G401 (cell line): ENCODE measurements around the gene SFTPB. TPM values are rescaled to one million over a fixed set of nuclear protein-coding genes. Genes with fewer than 3 reads are reported as not detected.
"Not testable (repeated sequence)": the region's sequence is repeated elsewhere in the genome, so short reads cannot be mapped to it uniquely, and the experiment has no call there.

Experiments used
- DNase-seq: peaks from one replicate; pipeline ENCODE4 v3.0.0-alpha.2; 2015; ENCODE audit warnings: low spot score
- in situ Hi-C: cut with HindIII; loops from 2 replicates; pipeline ENCODE4 v1.10.0; 2016; ENCODE audit warnings: low sequenced_read_pairs, mixed read lengths
- total RNA-seq: library from RNA; depleted of rRNA; stranded (reverse); fragments of >200 nt; shearing (Covaris generic); gene quantifications from 2 replicates; pipeline ENCODE4 v1.2.3, GENCODE V29; 2014

SFTPB gene
- total RNA-seq, 1 experiment from 2014 or later, result not detected

- no peak for DNase-seq
- in situ Hi-C loops, result no loop called here
These were observed 4.1 kb downstream of the SFTPB start for GRCh38 chr2:85663594-85664565.

GRCh38 chr2:85662899-85663593 lies 5.0 kb downstream of the SFTPB start:
- DNase-seq, result no peak

GRCh38 chr2:85661139-85661858 lies 6.7 kb downstream of the SFTPB start:
- in situ Hi-C loops, result no loop called here
- no peak for DNase-seq

More at GRCh38 chr2:85662899-85663593, 5.0 kb downstream of the SFTPB start:
- in situ Hi-C loops, result no loop called here

- no peak for DNase-seq
- in situ Hi-C loops, result no loop called here
These were observed 7.3 kb downstream of the SFTPB start for GRCh38 chr2:85660725-85661124.

GRCh38 chr2:85660301-85660700 lies 7.7 kb downstream of the SFTPB start:
- in situ Hi-C loops, DNase-seq: not testable (repeated sequence)

DNA sequence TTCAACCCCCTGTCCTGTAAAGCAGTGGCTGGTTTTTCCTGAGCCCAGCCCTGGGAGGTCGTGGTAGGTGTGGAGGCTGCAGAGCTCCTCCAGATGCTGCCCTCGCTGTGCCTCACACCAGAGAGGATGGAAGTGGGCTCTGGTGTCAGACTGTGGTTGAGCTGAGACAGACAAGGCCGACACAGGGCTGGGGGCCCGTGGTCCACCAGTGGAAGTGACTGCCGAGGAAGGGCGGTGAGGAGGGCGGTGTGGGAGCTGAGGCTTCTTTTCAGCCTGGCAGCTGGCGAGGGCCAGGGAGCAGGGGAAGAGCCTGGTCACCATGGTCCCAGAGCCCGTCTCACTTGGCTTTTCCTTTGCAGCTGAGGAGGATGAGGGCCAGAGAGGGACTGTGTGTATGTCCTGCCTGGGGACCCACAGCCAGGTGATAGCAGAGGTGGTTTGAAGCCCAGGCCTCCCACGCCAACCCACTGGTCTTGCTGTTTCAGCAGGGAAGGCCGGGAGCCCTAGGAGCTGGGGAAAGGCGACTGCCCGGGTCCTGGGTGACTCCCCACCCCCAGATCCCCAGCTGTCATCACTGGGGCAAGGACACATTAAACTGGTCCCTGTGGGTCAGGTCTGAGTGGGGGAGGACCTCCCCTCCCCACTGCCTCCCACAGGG lies 8.5 kb downstream of the SFTPB start:
- in situ Hi-C loops, result loop anchor here (5.0 kb wide), 1 partner anchor 48 kb away; no protein-coding TSS in a partner anchor
- DNase-seq, result no peak

DNA sequence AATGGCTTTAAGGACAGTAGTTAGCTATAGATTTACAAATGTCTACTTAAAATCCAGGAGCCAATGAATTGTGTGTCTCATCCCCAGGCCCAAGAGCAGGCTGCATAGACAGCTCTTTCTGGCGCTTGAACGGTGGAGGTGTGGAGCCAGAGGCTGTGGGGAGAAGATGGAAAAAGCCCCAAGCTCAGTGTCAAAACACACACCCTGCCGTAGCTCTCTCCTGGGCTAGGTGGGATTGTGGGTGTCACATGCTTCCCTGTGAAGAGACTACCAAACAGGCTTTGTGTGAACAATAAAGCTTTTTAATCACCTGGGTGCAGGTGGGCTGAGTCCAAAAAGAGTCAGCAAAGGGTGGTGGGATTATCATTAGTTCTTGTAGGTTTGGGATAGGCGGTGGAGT lies 10.6 kb downstream of the SFTPB start:
- in situ Hi-C loops, result loop anchor here (5.0 kb wide), 1 partner anchor 50 kb away; no protein-coding TSS in a partner anchor

DNA sequence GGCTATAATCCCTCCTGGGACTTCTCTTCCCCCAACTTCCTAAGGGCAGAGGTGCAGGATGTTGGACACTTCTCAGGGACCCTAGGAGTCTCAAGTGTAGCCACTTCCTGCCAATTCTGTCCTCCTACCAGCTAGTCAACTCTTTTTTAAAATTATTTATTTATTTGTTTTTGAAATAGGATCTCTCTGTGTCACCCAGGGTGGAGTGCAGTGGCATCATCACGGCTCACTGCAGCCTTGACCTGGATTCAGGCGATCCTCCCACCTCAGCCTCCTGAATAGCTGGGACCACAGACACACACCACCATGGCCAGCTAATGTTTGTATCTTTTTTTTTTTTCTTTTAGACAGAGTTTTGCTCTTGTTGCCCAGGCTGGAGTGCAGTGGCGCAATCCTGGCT lies 11.5 kb downstream of the SFTPB start:
- DNase-seq, result no peak
- in situ Hi-C loops, result loop anchor here (5.0 kb wide), 1 partner anchor 51 kb away; no protein-coding TSS in a partner anchor

More for the DNA sequence above, 10.6 kb downstream of the SFTPB start:
- DNase-seq, result not testable (repeated sequence)

DNA sequence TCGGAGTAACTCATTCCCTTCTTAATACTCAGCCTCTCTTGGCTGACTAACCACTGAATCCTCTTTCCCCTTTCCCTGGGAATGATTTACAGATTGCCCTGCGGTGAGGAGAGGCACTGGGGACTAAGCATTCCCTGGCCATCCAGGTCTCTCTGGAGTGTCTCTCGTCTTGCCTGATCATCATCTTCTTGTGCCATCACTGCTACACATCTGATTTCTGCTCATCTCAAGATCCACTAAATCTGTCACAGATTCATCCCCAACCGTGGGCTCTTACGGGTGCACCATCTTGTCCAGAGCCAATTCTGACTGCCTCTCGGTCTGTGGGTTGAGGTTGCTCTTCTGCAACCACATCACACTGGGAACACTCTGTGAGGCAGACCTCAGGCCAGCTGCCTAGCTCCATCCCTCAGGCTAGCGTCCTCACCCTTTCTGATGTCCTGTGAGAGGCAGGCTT lies 12.0 kb downstream of the SFTPB start:
- no peak for DNase-seq
- in situ Hi-C loops, result loop anchor here (5.0 kb wide), 1 partner anchor 51 kb away; no protein-coding TSS in a partner anchor

- no peak for DNase-seq
- in situ Hi-C loops, result no loop called here
These were observed 14.0 kb downstream of the SFTPB start for GRCh38 chr2:85653996-85654395.

DNA sequence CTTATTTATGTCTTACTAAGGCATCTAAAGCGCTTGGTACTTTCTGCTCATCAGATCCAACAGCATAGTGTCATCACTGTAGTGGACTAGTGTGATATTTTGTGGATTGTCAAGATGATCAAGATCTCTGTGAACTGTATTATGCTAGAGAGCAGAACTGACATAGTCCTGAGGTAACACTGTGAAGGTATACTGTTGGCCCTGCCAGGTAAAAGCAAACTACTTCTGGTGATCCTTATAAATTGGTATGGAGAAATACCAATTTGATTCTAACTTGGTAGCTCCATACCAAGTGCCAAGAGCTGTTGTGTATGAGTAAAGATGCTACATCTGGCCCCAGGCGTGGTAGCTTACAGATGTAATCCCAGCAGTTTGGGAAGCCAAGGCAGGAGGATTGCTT lies 15.9 kb downstream of the SFTPB start:
- in situ Hi-C loops, result no loop called here

GRCh38 chr2:85651097-85651496 lies 16.9 kb downstream of the SFTPB start:
- in situ Hi-C loops, result no loop called here
- no peak for DNase-seq

More for the DNA sequence above, 15.9 kb downstream of the SFTPB start:
- no peak for DNase-seq

- no peak for DNase-seq
- in situ Hi-C loops, result no loop called here
These were observed 17.5 kb downstream of the SFTPB start for GRCh38 chr2:85650456-85650855.

- DNase-seq, result no peak
- in situ Hi-C loops, result no loop called here
These were observed 18.5 kb downstream of the SFTPB start for GRCh38 chr2:85649201-85650190.

DNA sequence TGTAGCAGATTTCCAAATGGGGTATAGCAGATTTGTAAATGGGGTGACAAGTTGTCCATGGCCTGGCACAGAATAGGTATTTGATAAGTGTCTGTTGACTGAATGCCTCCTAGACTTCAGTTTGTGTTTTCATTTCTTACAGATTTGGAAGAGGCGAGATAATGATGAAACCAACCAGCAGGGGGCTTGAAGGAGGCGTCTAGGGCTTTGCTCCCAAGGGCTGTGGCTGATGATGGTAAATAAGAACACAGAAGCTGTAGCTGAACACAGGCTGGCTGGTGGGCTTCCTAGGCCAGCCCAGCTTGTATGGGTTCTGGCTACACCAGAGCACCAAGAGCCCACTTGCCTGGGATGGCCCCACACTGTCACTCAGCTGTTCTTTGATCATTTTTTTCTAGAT lies 19.4 kb downstream of the SFTPB start:
- in situ Hi-C loops, result no loop called here
- no peak for DNase-seq

DNA sequence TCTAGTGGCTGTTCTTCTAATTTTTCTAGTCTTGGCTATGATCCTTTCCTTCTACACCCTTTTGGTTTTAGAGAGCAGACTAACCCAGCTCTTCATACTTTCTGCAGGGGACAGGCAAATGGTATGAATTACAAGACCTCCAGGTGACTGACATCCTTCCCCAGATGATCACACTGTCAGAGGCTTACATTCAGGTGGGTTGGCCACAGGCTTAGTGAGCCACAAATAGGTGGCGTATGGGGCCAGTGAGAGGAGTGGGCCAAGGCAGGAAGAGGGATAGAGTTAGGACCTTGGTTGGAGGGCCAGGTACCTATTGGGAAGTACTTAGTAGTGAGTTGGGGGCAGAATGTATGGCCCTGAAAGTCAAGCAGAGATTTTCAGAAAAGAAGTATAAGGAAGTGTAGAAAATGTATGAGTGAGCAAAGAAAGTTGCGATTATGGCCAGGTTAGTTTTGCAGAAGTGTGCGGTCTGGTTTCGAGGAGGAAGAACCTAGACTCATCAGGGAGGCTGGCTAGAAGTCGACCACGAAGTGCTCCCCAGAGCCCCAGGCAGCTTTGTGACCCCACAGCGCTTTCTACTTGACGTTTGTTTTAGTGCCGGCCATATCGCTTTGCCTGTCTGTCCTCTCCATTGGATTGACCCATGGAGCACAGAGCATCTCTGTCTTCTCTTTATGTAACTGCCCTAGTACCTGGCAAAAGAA lies 20.0 kb downstream of the SFTPB start:
- DNase-seq, result no peak
- in situ Hi-C loops, result no loop called here

DNA sequence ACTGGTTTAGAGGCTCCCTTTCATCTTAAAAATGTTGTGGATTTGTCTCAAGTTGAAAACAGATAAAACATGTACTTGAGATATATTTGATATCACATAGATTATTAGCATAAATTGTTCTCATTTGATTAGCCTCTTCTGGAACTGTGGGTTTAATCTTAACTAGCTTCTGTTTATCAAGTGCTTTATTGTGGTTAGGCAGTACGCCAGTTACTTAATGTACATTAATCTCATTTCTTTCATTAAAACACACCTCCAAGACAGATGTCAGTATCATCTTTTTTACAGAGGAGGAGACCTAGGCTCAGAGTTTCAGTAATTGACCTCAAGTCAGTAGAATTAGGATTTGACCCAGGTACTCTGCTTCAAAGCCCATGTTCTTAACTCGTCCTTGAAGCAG lies 21.8 kb downstream of the SFTPB start:
- no peak for DNase-seq
- in situ Hi-C loops, result no loop called here
